Measurements from ENCODE around the gene NXT2.

- TF ChIP-seq ELF1 (IDR thresholded peaks at IDR 0.05) (no peak), JUND (IDR thresholded peaks at IDR 0.05) (no peak), CTCF (IDR thresholded peaks at IDR 0.05) (no peak), FOSL2 (IDR thresholded peaks at IDR 0.05; ENCODE audit: borderline replicate concordance, low read depth) (no peak), RAD21 (IDR thresholded peaks at IDR 0.05; ENCODE audit: low read length) (no peak), EP300 (IDR thresholded peaks at IDR 0.05; ENCODE audit: borderline replicate concordance in 1 of 2, low read depth in 1 of 2, low read length in 1 of 2) (no peak), SIN3A (IDR thresholded peaks at IDR 0.05; ENCODE audit: borderline replicate concordance, low read depth, low read length) (no peak), GABPA (IDR thresholded peaks at IDR 0.05; ENCODE audit: low read depth) (no peak), POLR2AphosphoS5 (IDR thresholded peaks at IDR 0.05; ENCODE audit: low read depth, low read length) (no peak), REST (IDR thresholded peaks at IDR 0.05; ENCODE audit: low read depth, low read length) (no peak), EZH2phosphoT487 (IDR thresholded peaks at IDR 0.05; ENCODE audit: borderline replicate concordance, low read depth) (no peak), FOXM1 (IDR thresholded peaks at IDR 0.05; ENCODE audit: low read depth) (no peak), FOXJ3 (CRISPR knock-in tag; IDR thresholded peaks at IDR 0.05) (no peak)
Observed at GRCh38 chrX:109590176-109590575, 53.5 kb downstream of the NXT2 start.

Data from SK-N-SH (cell line).